Heart left ventricle (tissue), 16 donors: Measurements from ENCODE around the gene POLR1G. TPM values are rescaled to one million over a fixed set of nuclear protein-coding genes. Genes with fewer than 3 reads are reported as not detected.

ENCODE experiments used
- ATAC-seq, 4 donors: fragments of 200-7000 bp; cut with Tn5 transposase; one replicate each; pipeline ENCODE4 v1.9.1; 2020 to 2022; ENCODE audit warnings: moderate library complexity in 4 of 4, mild to moderate bottlenecking in 3 of 4, moderate number of reproducible peaks in 1 of 4
- DNase-seq, 5 donors: peaks; one replicate each; pipeline ENCODE4 v3.0.0-alpha.2; 2020
- H3K27ac ChIP-seq, 12 donors: fragments of 200-600 bp; sonication (generic) in 4 of 12; one replicate each; pipeline versions ENCODE4 v1.5.0 to v1.8.0; 2016 to 2022; ENCODE audit warnings: mild to moderate bottlenecking in 2 of 12
- H3K27me3 ChIP-seq, 9 donors: fragments of 200-600 bp; sonication (generic) in 2 of 9; one replicate each; pipeline versions ENCODE4 v1.5.1 to v1.8.0; 2016 to 2022; ENCODE audit warnings: mild to moderate bottlenecking in 3 of 9
- H3K36me3 ChIP-seq, 9 donors: fragments of 200-600 bp; sonication (generic) in 2 of 9; one replicate each; pipeline versions ENCODE4 v1.5.0 to v1.8.0; 2018 to 2022; ENCODE audit warnings: mild to moderate bottlenecking in 2 of 9
- H3K4me1 ChIP-seq, 12 donors: fragments of 200-600 bp; sonication (generic) in 4 of 12; one replicate each; pipeline versions ENCODE4 v1.5.0 to v1.8.0; 2016 to 2022; ENCODE audit warnings: mild to moderate bottlenecking in 3 of 12
- H3K4me3 ChIP-seq, 12 donors: fragments of 200-600 bp; sonication (generic) in 4 of 12; one replicate each; pipeline versions ENCODE4 v1.5.0 to v1.8.0; 2017 to 2022; ENCODE audit warnings: mild to moderate bottlenecking in 9 of 12, moderate library complexity in 4 of 12
- H3K9me3 ChIP-seq, 12 donors: fragments of 200-600 bp; sonication (generic) in 4 of 12; one replicate each; pipeline versions ENCODE4 v1.5.0 to v1.8.0; 2016 to 2022; ENCODE audit warnings: mild to moderate bottlenecking in 1 of 12
- CTCF ChIP-seq, 12 donors: fragments of 200-600 bp; sonication (generic) in 4 of 12; IDR thresholded peaks; one replicate each; pipeline versions ENCODE4 v1.5.0 to v1.8.0; 2018 to 2022; ENCODE audit warnings: antibody characterized with exemption in 12 of 12, mild to moderate bottlenecking in 5 of 12
- POLR2A ChIP-seq, 2 donors: fragments of 450-650 bp; IDR thresholded peaks; one replicate each; pipeline ENCODE4 v1.6.1; 2017; ENCODE audit warnings: antibody characterized with exemption in 2 of 2, mild to moderate bottlenecking in 2 of 2, moderate library complexity in 2 of 2
- WGBS, 4 donors: extraction: QIAGEN DNeasy Blood & Tissue Kit in 2 of 4; methylation state at CpG; one replicate each; pipeline versions ENCODE4 v1.1.5 to v1.1.7; 2013 to 2018; 5-methylcytosine and 5-hydroxymethylcytosine counted together
- intact Hi-C, 10 donors: fragments of 100-400 bp; cut with DNase I; formaldehyde crosslinking; loops; one replicate each; pipeline versions ENCODE4 v1.11.1 to v1.14.2; 2022
- polyA plus RNA-seq, 2 donors: library from polyadenylated mRNA; stranded (reverse); fragments of 200-250 nt; gene quantifications; one replicate each; pipeline ENCODE4 v1.2.3, GENCODE V29; 2013
- total RNA-seq, 9 donors: library from RNA; depleted of rRNA in 2 of 9; stranded (reverse); fragments of >200 nt in 2 of 9; fragmentation: NEBNext Ultra II Directional in 3 of 9; extraction: Animal tissue kit (Norgen Biotek cat#: 25700) in 3 of 9; gene quantifications; one replicate each; pipeline versions ENCODE4 v1.1.0 to v1.2.4, GENCODE V29; 2016 to 2023
- donor health status: ischemic (EF 13 %, LVEDD 7.1; RV severe dilation, severe dysfunction).
- donor health status: healthy with polysubstance abuse.
- donor health status: DM: no; HTN: yes; CAD: no.
- donor health status: DM: no; HTN: no; CAD: no.
- donor health status: ischemic (EF 25% LVEDD 6.9; RV normal size, moderate dysfunction).
- donor health status: ischemic (EF 25% LVEDD 5.7; RV mildly dilated, moderate dysfunction).
- donor health status: healthy.
- donor health status: DM: yes; HTN: yes; CAD: no.
- donor health status: ischemic (EF 35%, LVEDD 5.7; RV mildly dilated, moderate dysfunction).
- donor health status: nonischemic (EF 11% LVEDD 7.7; RV severe dilation, severe dysfunction).
- donor health status: DM: yes; HTN: yes; CAD: no.
- donor health status: PGD.
- donor health status: ischemic (EF 29% LVEDD 5.4; RV normal size, mild dysfunction).
- donor health status: nonischemic (EF 23%, LVEDD 6.1; RV moderate dilation, normal function).

POLR1G gene
- total and polyA plus RNA-seq, 11 donors = 4.4 to 10.6 (median 6.9) TPM

GRCh38 chr19:45395821-45396617 is 10.4 kb upstream of the POLR1G start:
- TF ChIP-seq CTCF (IDR thresholded peaks at IDR 0.05) = no peak
- TF ChIP-seq POLR2A (IDR thresholded peaks at IDR 0.05) = no peak
- Histone ChIP-seq H3K4me1 (peaks cover 0 to 25% (median 16%) of the 10 kb centered on the region in 12 donors), H3K9me3 (no peaks in the 10 kb centered on the region), H3K27me3 (peaks cover 0 to 20% (median 0%) of the 10 kb centered on the region in 9 donors), H3K4me3 (no peak overlapping the region), H3K36me3 (peaks cover 0 to 61% (median 23%) of the 10 kb centered on the region in 9 donors), H3K27ac (no peak overlapping the region)
- ATAC-seq (no peak), DNase-seq (no peak)
- intact Hi-C loops = no loop called here
- 72 to 82% (median 76%) methylated on average over 46 to 59 of the region's 59 CpGs for WGBS, 4 donors

- 80 to 93% (median 89%) methylated on average over 5 to 6 of the region's 6 CpGs for WGBS, 4 donors
- TF ChIP-seq CTCF (IDR thresholded peaks at IDR 0.05) (no peak), POLR2A (IDR thresholded peaks at IDR 0.05) (no peak)
- Histone ChIP-seq H3K4me1 (peaks cover 7 to 58% (median 45%) of the 10 kb centered on the region in 12 donors), H3K27me3 (peaks cover 0 to 39% (median 0%) of the 10 kb centered on the region in 9 donors), H3K9me3 (no peaks in the 10 kb centered on the region), H3K27ac (peak overlapping the region in 3 of 12 donors; percentile 14 to 54 (median 47)), H3K4me3 (no peak overlapping the region), H3K36me3 (peaks cover 0 to 30% (median 12%) of the 10 kb centered on the region in 9 donors)
- intact Hi-C loops = loop anchor here in 1 of 10 donors (10.0 kb wide), 1 partner anchor 365 kb away; the partner anchor contains the start of gene SIX5
- DNase-seq (peak in 2 of 5 donors; percentile 36 to 65), ATAC-seq (no peak)
These were observed 6.3 kb upstream of the POLR1G start for GRCh38 chr19:45400192-45400591.

- Histone ChIP-seq H3K27me3 (peaks cover 0 to 27% (median 0%) of the 10 kb centered on the region in 9 donors), H3K27ac (peak overlapping the region in 10 of 12 donors; percentile 87 to 97 (median 94)), H3K9me3 (no peaks in the 10 kb centered on the region), H3K4me3 (no peak overlapping the region), H3K36me3 (peaks cover 0 to 16% (median 0%) of the 10 kb centered on the region in 9 donors), H3K4me1 (peaks cover 7 to 66% (median 48%) of the 10 kb centered on the region in 12 donors)
- DNase-seq (no peak), ATAC-seq (no peak)
- WGBS, 4 donors = 94 to 96% (median 95%) methylated on average over 6 of the region's 6 CpGs
- TF ChIP-seq CTCF (IDR thresholded peaks at IDR 0.05) (no peak), POLR2A (IDR thresholded peaks at IDR 0.05) (no peak)
- intact Hi-C loops = loop anchor here in 1 of 10 donors (10.0 kb wide), 1 partner anchor 363 kb away; the partner anchor contains the start of gene SIX5
These were observed 4.6 kb upstream of the POLR1G start for GRCh38 chr19:45401815-45402214.
